Activated T-helper 17 cell treated with anti-CD3 and anti-CD28 coated beads, Interleukin-2, amount 50 U/mL, for 72 hours (primary cell): Measurements from ENCODE around the gene CRHR2. TPM values are rescaled to one million over a fixed set of nuclear protein-coding genes. Genes with fewer than 3 reads are reported as not detected.

Source experiments
- ATAC-seq: fragments of 150-1000 bp; cut with Tn5 transposase; replicated peaks from 2 replicates; pipeline ENCODE4 v1.10.0; 2021; ENCODE audit warnings: mild to moderate bottlenecking, moderate library complexity
- H3K27ac Mint-ChIP-seq: one replicate; pipeline ENCODE4 v1.8.0; 2022; ENCODE audit warnings: mixed read lengths
- H3K27me3 Mint-ChIP-seq: one replicate; pipeline ENCODE4 v1.8.0; 2022; ENCODE audit warnings: mixed read lengths
- H3K36me3 Mint-ChIP-seq: one replicate; pipeline ENCODE4 v1.8.0; 2022; ENCODE audit warnings: low read depth, mild to moderate bottlenecking, mixed read lengths
- H3K4me1 Mint-ChIP-seq: one replicate; pipeline ENCODE4 v1.8.0; 2022; ENCODE audit warnings: mixed read lengths
- H3K4me3 Mint-ChIP-seq: one replicate; pipeline ENCODE4 v1.8.0; 2022; ENCODE audit warnings: mild to moderate bottlenecking, mixed read lengths
- H3K9me3 Mint-ChIP-seq: one replicate; pipeline ENCODE4 v1.8.0; 2022; ENCODE audit warnings: mixed read lengths
- total RNA-seq, 2 donors: library from RNA; stranded (reverse); gene quantifications; one replicate each; pipeline ENCODE4 v1.2.3, GENCODE V29; 2022

The CRHR2 gene
- total RNA-seq, 2 donors from 2014 or later: not detected

DNA sequence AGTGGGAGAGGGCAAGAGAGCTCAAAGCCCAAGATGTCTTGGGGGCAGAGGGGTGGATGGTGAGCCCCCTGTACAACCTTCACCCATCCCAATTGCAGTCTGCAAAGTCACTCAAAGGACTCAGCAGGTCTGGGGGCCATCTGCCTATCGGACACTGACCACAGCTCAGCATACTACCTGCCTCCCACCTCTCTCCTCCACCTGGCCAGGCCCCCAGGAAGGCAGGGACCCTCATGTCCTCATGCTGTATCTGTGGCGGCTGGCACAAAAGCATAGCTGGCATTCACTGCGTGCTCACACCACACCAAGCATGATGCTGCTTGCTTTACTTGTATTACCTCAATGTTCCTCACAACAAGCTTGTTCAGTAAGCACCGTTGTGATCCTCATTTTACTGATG is 16.2 kb upstream of the CRHR2 start:
- H3K36me3 Mint-ChIP-seq: no peaks in the 10 kb centered on the region
- no peaks in the 10 kb centered on the region for H3K9me3 Mint-ChIP-seq
- no peak overlapping the region for H3K27ac Mint-ChIP-seq
- ATAC-seq: no peak
- H3K4me3 Mint-ChIP-seq: no peak overlapping the region
- peaks cover 10% of the 10 kb centered on the region for H3K4me1 Mint-ChIP-seq
- no peaks in the 10 kb centered on the region for H3K27me3 Mint-ChIP-seq

DNA sequence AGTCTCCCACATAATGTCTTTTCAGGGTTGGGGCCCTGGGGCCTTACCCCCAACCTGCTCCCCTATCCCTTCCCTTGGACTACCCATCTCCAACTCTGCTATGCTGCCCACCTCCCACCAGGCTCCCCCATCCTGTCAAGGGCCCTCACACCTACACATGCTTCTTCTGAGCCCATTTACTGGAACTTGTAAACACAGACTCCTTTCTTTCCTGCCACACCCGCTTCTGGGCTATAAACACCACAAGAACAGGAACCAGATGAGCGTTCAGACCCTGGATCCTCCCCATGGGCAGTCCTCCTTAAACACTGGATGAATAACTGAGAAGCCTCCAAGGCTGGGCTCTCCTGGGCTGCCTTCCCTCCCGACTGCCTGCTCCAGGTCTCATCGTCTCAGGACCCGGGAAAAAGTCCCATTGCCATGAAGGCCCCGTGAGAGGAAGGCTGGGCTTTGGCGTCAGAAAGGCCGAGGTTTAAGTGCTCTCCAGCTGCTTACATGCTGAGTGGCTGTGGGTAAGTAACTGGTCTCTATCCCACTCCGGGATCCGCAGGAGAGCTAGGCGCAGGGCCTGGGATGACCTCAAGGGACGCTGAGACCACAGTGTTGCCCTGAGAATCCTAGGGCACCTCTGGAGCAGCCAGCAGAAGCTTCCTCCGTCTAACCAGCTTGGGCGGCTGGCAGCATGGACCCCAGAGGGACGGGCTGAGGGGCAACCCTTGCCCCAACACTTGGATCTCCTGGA is 15.6 kb upstream of the CRHR2 start:
- Mint-ChIP-seq H3K4me3 (peak overlapping the region; percentile 33), H3K4me1 (peaks cover 10% of the 10 kb centered on the region), H3K9me3 (no peaks in the 10 kb centered on the region), H3K27ac (peak overlapping the region; percentile 44), H3K36me3 (no peaks in the 10 kb centered on the region), H3K27me3 (no peaks in the 10 kb centered on the region)
- ATAC-seq: peak; percentile 29

GRCh38 chr7:30694774-30695721 is 12.8 kb upstream of the CRHR2 start:
- Mint-ChIP-seq H3K36me3 (no peaks in the 10 kb centered on the region), H3K4me1 (peaks cover 5% of the 10 kb centered on the region)

GRCh38 chr7:30694218-30694745 is 12.0 kb upstream of the CRHR2 start:
- H3K36me3 Mint-ChIP-seq: no peaks in the 10 kb centered on the region
- no peak overlapping the region for H3K27ac Mint-ChIP-seq
- no peak for ATAC-seq
- peaks cover 5% of the 10 kb centered on the region for H3K4me1 Mint-ChIP-seq
- H3K4me3 Mint-ChIP-seq: no peak overlapping the region
- peaks cover 5% of the 10 kb centered on the region for H3K27me3 Mint-ChIP-seq
- no peaks in the 10 kb centered on the region for H3K9me3 Mint-ChIP-seq

More at GRCh38 chr7:30694774-30695721, 12.8 kb upstream of the CRHR2 start:
- H3K27ac Mint-ChIP-seq: no peak overlapping the region
- peaks cover under 1% of the 10 kb centered on the region for H3K27me3 Mint-ChIP-seq
- H3K9me3 Mint-ChIP-seq: no peaks in the 10 kb centered on the region
- no peak overlapping the region for H3K4me3 Mint-ChIP-seq
- ATAC-seq: no peak

- ATAC-seq: no peak
- H3K27ac Mint-ChIP-seq: no peak overlapping the region
- H3K9me3 Mint-ChIP-seq: no peaks in the 10 kb centered on the region
- H3K4me1 Mint-ChIP-seq: peaks cover 5% of the 10 kb centered on the region
- H3K4me3 Mint-ChIP-seq: no peak overlapping the region
- H3K36me3 Mint-ChIP-seq: no peaks in the 10 kb centered on the region
- peaks cover 5% of the 10 kb centered on the region for H3K27me3 Mint-ChIP-seq
These were observed 10.6 kb upstream of the CRHR2 start for GRCh38 chr7:30692882-30693281.

- Mint-ChIP-seq H3K36me3 (no peaks in the 10 kb centered on the region), H3K4me3 (no peak overlapping the region), H3K4me1 (peaks cover under 1% of the 10 kb centered on the region), H3K27ac (no peak overlapping the region), H3K9me3 (no peaks in the 10 kb centered on the region), H3K27me3 (peaks cover 5% of the 10 kb centered on the region)
- ATAC-seq: no peak
These were observed 10.2 kb upstream of the CRHR2 start for GRCh38 chr7:30692438-30692837.

DNA sequence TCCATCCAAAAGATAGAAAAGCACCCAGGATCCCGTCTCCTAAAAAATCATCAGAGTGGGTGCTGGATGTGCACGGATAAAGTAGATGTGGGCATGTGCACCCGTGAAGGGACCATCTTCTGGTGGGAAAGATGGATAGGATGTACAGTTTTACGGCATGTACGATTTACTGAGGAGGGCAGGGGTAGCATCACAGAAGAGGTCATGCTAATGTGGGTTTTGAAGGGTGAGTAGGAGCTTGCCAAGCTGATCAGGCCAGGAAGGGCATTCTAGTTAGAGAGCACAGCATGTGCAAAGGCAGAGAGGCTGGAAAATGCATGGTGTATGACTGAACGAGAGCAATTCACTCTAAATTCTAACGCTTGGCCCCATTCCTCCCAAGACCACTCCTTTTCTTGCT is 7.8 kb upstream of the CRHR2 start:
- Mint-ChIP-seq H3K27me3 (peaks cover 5% of the 10 kb centered on the region), H3K4me1 (no peaks in the 10 kb centered on the region), H3K27ac (no peak overlapping the region), H3K9me3 (no peaks in the 10 kb centered on the region), H3K4me3 (no peak overlapping the region), H3K36me3 (no peaks in the 10 kb centered on the region)
- ATAC-seq: no peak

GRCh38 chr7:30688718-30689221 is 6.5 kb upstream of the CRHR2 start:
- peaks cover 5% of the 10 kb centered on the region for H3K27me3 Mint-ChIP-seq
- no peak overlapping the region for H3K27ac Mint-ChIP-seq
- ATAC-seq: no peak
- no peaks in the 10 kb centered on the region for H3K36me3 Mint-ChIP-seq
- no peaks in the 10 kb centered on the region for H3K9me3 Mint-ChIP-seq
- no peak overlapping the region for H3K4me3 Mint-ChIP-seq
- H3K4me1 Mint-ChIP-seq: no peaks in the 10 kb centered on the region

- no peak for ATAC-seq
- Mint-ChIP-seq H3K27me3 (peaks cover 14% of the 10 kb centered on the region), H3K4me3 (no peak overlapping the region), H3K9me3 (no peaks in the 10 kb centered on the region), H3K4me1 (no peaks in the 10 kb centered on the region), H3K36me3 (no peaks in the 10 kb centered on the region), H3K27ac (no peak overlapping the region)
These were observed 5.3 kb upstream of the CRHR2 start for GRCh38 chr7:30687604-30688003.

DNA sequence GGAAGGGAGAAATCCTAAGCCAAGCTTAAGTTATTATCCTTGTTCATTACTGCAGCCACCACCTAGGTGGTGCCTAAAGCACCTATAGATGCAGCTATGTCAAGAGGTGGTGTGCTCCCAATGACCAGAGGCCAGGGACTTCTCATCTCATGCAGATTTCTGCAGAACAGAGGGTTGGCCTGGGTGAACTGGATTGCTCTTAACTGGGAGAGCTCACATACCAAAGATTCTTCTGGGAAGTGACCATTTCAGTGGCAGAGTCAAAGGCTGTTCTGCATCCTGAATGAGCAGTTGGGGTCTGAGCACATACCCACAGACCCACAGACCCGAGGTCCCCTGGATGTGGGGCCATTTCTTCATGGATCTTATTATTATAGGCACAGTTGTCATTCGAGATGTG is 2.1 kb upstream of the CRHR2 start:
- peaks cover 6% of the 10 kb centered on the region for H3K4me1 Mint-ChIP-seq
- H3K36me3 Mint-ChIP-seq: no peaks in the 10 kb centered on the region
- peaks cover 30% of the 10 kb centered on the region for H3K27me3 Mint-ChIP-seq
- no peaks in the 10 kb centered on the region for H3K9me3 Mint-ChIP-seq
- ATAC-seq: no peak
- H3K4me3 Mint-ChIP-seq: no peak overlapping the region
- no peak overlapping the region for H3K27ac Mint-ChIP-seq

DNA sequence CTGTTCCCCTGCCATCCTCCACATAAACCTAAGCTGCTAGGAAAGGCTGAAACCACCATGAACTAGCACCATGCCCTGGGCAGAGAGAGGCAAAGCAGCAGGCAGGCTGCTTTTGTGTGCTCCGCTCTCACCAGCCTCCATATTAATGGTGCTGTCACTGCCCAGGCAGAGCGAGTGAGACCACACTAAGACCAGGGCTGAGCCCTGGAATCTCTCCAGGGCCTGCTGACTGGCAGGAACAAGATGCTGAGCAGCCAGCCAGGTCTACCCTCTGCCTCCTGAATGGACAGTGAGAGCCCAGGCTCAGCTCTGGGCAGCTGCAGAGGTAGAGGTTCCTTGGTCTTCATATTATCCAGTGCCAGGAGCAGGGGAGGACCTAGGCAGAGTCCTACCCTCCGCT is 1.6 kb upstream of the CRHR2 start:
- no peak overlapping the region for H3K27ac Mint-ChIP-seq
- H3K9me3 Mint-ChIP-seq: no peaks in the 10 kb centered on the region
- H3K27me3 Mint-ChIP-seq: peaks cover 36% of the 10 kb centered on the region

DNA sequence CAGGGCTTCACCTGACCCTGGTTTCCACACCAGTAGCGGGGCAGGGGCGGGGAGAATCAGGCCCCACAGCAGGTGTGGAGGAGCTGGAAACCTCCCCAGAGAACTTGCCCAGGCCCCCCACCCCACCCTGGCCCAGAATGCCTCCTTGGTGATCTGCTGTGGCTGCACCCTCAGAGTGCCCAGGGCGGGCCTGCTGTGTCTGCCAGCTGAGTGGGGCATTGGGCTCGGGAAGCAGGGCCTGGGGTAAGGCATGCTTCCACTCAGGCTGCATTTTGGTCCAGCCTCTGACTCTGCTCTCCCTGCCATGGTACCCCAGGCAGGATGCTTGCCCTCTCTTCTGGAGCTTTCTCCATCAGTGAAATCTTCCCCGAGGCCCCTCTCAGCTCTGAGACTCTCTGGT is 1.1 kb upstream of the CRHR2 start:
- Mint-ChIP-seq H3K4me1 (peaks cover 6% of the 10 kb centered on the region), H3K36me3 (no peaks in the 10 kb centered on the region), H3K9me3 (no peaks in the 10 kb centered on the region), H3K27me3 (peaks cover 41% of the 10 kb centered on the region), H3K27ac (no peak overlapping the region), H3K4me3 (peak overlapping the region; percentile 43)
- ATAC-seq: no peak

More for the DNA sequence above, 1.6 kb upstream of the CRHR2 start:
- Mint-ChIP-seq H3K4me3 (peak overlapping the region; percentile 43), H3K4me1 (peaks cover 6% of the 10 kb centered on the region), H3K36me3 (no peaks in the 10 kb centered on the region)
- no peak for ATAC-seq

DNA sequence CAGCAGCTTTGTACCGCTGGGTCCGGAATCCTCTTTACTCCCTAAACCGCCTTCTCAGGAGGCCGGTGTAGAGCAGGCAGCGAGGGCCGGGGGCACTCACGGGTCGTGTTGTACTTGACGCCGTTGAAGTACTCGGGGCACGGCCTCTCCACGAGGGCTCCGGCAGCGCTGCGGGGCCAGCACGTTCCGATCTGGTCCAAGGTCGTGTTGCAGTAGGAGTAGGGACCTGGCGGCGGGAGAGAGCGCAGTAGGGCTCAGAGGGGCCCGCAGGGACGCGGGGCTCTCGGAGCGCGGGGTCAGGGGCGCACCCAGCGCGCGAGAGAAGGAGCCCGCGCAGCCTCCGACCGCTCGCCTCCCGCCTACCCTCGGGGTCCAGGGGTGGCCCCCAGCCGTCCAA is 443 bp downstream of the CRHR2 start:
- H3K4me1 Mint-ChIP-seq: peaks cover 6% of the 10 kb centered on the region
- peaks cover 46% of the 10 kb centered on the region for H3K27me3 Mint-ChIP-seq
- H3K27ac Mint-ChIP-seq: no peak overlapping the region
- ATAC-seq: peak; percentile 29
- no peaks in the 10 kb centered on the region for H3K36me3 Mint-ChIP-seq
- H3K4me3 Mint-ChIP-seq: peak overlapping the region; percentile 67
- H3K9me3 Mint-ChIP-seq: no peaks in the 10 kb centered on the region

DNA sequence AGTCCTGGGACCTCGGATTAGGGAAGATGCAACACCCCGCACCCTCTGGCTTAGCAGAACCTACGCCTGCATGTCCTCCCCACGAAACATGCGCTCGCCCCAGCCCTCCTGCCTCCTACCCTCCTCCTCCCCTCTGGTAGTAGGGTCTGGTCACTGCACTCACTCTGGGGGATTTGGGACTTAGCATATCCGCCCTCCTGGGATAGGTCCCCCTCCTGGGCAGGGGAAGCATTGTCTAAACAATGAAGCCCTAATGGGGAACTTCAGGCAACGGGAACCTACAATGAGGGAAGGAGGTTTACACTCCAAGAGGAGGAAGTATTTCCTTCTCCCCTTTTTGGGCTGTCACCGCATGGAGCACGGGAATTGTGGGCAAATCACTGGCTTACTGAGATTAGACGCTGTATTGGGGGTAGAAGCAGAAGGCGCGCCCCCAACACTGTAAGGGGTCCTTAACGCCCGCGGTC is 892 bp downstream of the CRHR2 start:
- H3K4me3 Mint-ChIP-seq: peak overlapping the region; percentile 67
- H3K27ac Mint-ChIP-seq: no peak overlapping the region
- peaks cover 6% of the 10 kb centered on the region for H3K4me1 Mint-ChIP-seq
- no peaks in the 10 kb centered on the region for H3K9me3 Mint-ChIP-seq
- no peaks in the 10 kb centered on the region for H3K36me3 Mint-ChIP-seq
- no peak for ATAC-seq
- H3K27me3 Mint-ChIP-seq: peaks cover 50% of the 10 kb centered on the region
